GM12878 (cell line): ENCODE measurements around the gene RALGAPA1. TPM values are rescaled to one million over a fixed set of nuclear protein-coding genes. Genes with fewer than 3 reads are reported as not detected.

ENCODE experiments used
- ATAC-seq: fragments of 200-7000 bp; cut with Tn5 transposase; 3 replicates; pipeline ENCODE4 v1.9.1; 2020; ENCODE audit warnings: mild to moderate bottlenecking, moderate library complexity
- BruUV-seq: library from RNA; stranded (reverse); fragments of 400-500 nt; replicated peaks from 2 replicates; lab custom pipeline; 2021; lab: Mats Ljungman, UMichigan
- CTCF ChIA-PET: fragments of 300-600 bp; sonication (Branson Sonifier 250); formaldehyde crosslinking; extraction: SDS; loops from one replicate; lab custom pipeline; 2021; ENCODE audit warnings: inconsistent platforms; lab: Yijun Ruan, JAX
- POLR2A ChIA-PET: fragments of 350-600 bp; formaldehyde crosslinking; extraction: SDS; loops from one replicate; lab custom pipeline; 2021; ENCODE audit warnings: inconsistent platforms; lab: Charles Lee
- RAD21 ChIA-PET: fragments of 300-600 bp; sonication (Branson Sonifier 250); formaldehyde crosslinking; loops from one replicate; lab custom pipeline; 2023; ENCODE audit warnings: antibody characterized with exemption; ENCODE audit not compliant: unreplicated experiment; lab: Charles Lee
- SMC1A ChIA-PET: fragments of 300-600 bp; sonication (Branson Sonifier 250); formaldehyde crosslinking; loops from one replicate; lab custom pipeline; 2023; ENCODE audit not compliant: unreplicated experiment, uncharacterized antibody; lab: Charles Lee
- DNase-seq: peaks from one replicate; pipeline ENCODE4 v3.0.0-alpha.2; 2011; ENCODE audit warnings: low read depth, low spot score
- FAIRE-seq: peaks from 3 replicates; lab custom pipeline; 2011; peaks lifted over from hg19 to GRCh38; lab: Jason Lieb, UNC
- H2AFZ ChIP-seq: 2 replicates; pipeline ENCODE4 v1.6.0; 2011; ENCODE audit warnings: low read depth, low read length, control low read depth; ENCODE audit not compliant: control insufficient read depth
- H3K27ac ChIP-seq: 2 replicates; pipeline ENCODE4 v1.5.1; 2011; ENCODE audit warnings: control low read depth; ENCODE audit not compliant: control insufficient read depth, insufficient read depth
- H3K27me3 ChIP-seq, 2 experiments: replicated peaks in 1 of 2; 2 replicates each; pipeline versions ENCODE4 v1.6.0 to v1.6.1; 2011; ENCODE audit warnings: low read length in 1 of 2; ENCODE audit not compliant: control insufficient read depth in 2 of 2, insufficient read depth in 2 of 2
- H3K36me3 ChIP-seq, 2 experiments: 2 replicates each; pipeline ENCODE4 v1.5.1; 2011; ENCODE audit warnings: low read length in 1 of 2; ENCODE audit not compliant: control insufficient read depth in 2 of 2, insufficient read depth in 2 of 2
- H3K4me1 ChIP-seq: 2 replicates; pipeline ENCODE4 v1.6.1; 2011; ENCODE audit warnings: mild to moderate bottlenecking, low read length, moderate library complexity, mixed read lengths; ENCODE audit not compliant: control insufficient read depth, insufficient read depth
- H3K4me2 ChIP-seq: 2 replicates; pipeline ENCODE4 v1.6.0; 2011; ENCODE audit warnings: control low read depth; ENCODE audit not compliant: control insufficient read depth, insufficient read depth
- H3K4me3 ChIP-seq: fragments of 200-600 bp; sonication (generic); 2 replicates; pipeline ENCODE4 v1.5.1; 2016
- H3K79me2 ChIP-seq: 2 replicates; pipeline ENCODE4 v1.6.0; 2011; ENCODE audit warnings: low read length; ENCODE audit not compliant: control insufficient read depth, insufficient read depth
- H3K9ac ChIP-seq: 2 replicates; pipeline ENCODE4 v1.8.0; 2011; ENCODE audit warnings: low read length, control low read depth, mixed read lengths; ENCODE audit not compliant: control insufficient read depth, insufficient read depth
- H3K9me3 ChIP-seq: replicated peaks from 3 replicates; pipeline ENCODE4 v1.5.1; 2011; ENCODE audit warnings: mild to moderate bottlenecking, low read length; ENCODE audit not compliant: control insufficient read depth, insufficient read depth
- H4K20me1 ChIP-seq: 2 replicates; pipeline ENCODE4 v1.6.0; 2011; ENCODE audit not compliant: control insufficient read depth, insufficient read depth
- ETV6 ChIP-seq, 2 experiments: fragments of 450-650 bp in 1 of 2; IDR thresholded peaks in 1 of 2; conservative IDR thresholded peaks in 1 of 2; 2 replicates each; pipeline ENCODE4 v1.6.1; 2014; ENCODE audit warnings: antibody characterized with exemption in 1 of 2, borderline replicate concordance in 1 of 2, low read depth in 1 of 2, mild to moderate bottlenecking in 1 of 2, moderate library complexity in 1 of 2
- HDGF ChIP-seq: fragments of 450-650 bp; IDR thresholded peaks from 2 replicates; pipeline ENCODE4 v1.6.1; 2016; ENCODE audit warnings: antibody characterized with exemption
- NBN ChIP-seq: fragments of 450-650 bp; IDR thresholded peaks from 2 replicates; pipeline ENCODE4 v1.6.1; 2016
- RAD51 ChIP-seq: fragments of 450-650 bp; IDR thresholded peaks from 2 replicates; pipeline ENCODE4 v1.6.1; 2016; ENCODE audit warnings: moderate library complexity, mild to moderate bottlenecking, inconsistent platforms
- SIN3A ChIP-seq: IDR thresholded peaks from 2 replicates; pipeline ENCODE4 v1.6.1; 2012; ENCODE audit warnings: low read depth, low read length, improper control_type of control experiment
- SPI1 ChIP-seq: IDR thresholded peaks from 2 replicates; pipeline ENCODE4 v1.6.1; 2011; ENCODE audit warnings: low read depth, mild to moderate bottlenecking, low read length, moderate library complexity, borderline replicate concordance; ENCODE audit not compliant: insufficient read depth
- WGBS: methylation state at CpG from one replicate; pipeline ENCODE4 v1.1.6; 2016; ENCODE audit warnings: low lambda C conversion rate; ENCODE audit not compliant: insufficient replicate concordance, insufficient coverage; ENCODE audit errors: missing lambda C conversion rate; 5-methylcytosine and 5-hydroxymethylcytosine counted together
- in situ Hi-C: fragments of 300-500 bp; cut with MboI; formaldehyde crosslinking; loops from 9 replicates; pipeline ENCODE4 v1.14.3; 2018; ENCODE audit warnings: mixed read lengths
- intact Hi-C: fragments of 100-400 bp; cut with micrococcal nuclease; formaldehyde crosslinking; loops from one replicate; pipeline ENCODE4 v1.14.2; 2022; ENCODE audit not compliant: unreplicated experiment
- polyA plus RNA-seq, 11 experiments: library from polyadenylated mRNA; depleted of rRNA in 4 of 11; unstranded in 6 of 11; stranded (reverse) in 5 of 11; fragments of >200 nt; fragmentation: Nextera tagmentation in 4 of 11; fragmentation: Illumina TruSeq in 1 of 11; extraction: Ambion mirVana in 4 of 11; extraction: Trizol in 1 of 11; gene quantifications; 1 replicate in 1 of 11; 2 replicates in 10 of 11; pipeline versions ENCODE4 v1.2.1 to v1.2.3, GENCODE V29; 2011 to 2016; ENCODE audit warnings: inconsistent platforms in 2 of 11, missing spikeins in 2 of 11, low read depth in 1 of 11
- total RNA-seq, 4 experiments: library from RNA; depleted of rRNA in 3 of 4; stranded (reverse); fragments of >200 nt in 3 of 4; fragmentation: Illumina TruSeq in 1 of 4; extraction: Trizol in 1 of 4; gene quantifications; 2 replicates each; pipeline versions ENCODE4 v1.2.1 to v1.2.3, GENCODE V29; 2013 to 2021
- TF ChIP-seq, protein P1 (sequence below): fragments of 450-650 bp; formaldehyde crosslinking; IDR thresholded peaks from 2 replicates; pipeline ENCODE4 v1.4.0; 2020; ENCODE audit warnings: mild to moderate bottlenecking, moderate library complexity
- TF ChIP-seq, protein P2 (sequence below): fragments of 450-650 bp; IDR thresholded peaks from 2 replicates; pipeline ENCODE4 v1.6.1; 2017; ENCODE audit warnings: mild to moderate bottlenecking, moderate library complexity
- TF ChIP-seq, protein P3 (sequence below): fragments of 450-650 bp; IDR thresholded peaks from 2 replicates; pipeline ENCODE4 v1.6.1; 2017; ENCODE audit warnings: antibody characterized with exemption, mild to moderate bottlenecking, moderate library complexity
- TF ChIP-seq, protein P4 (sequence below): IDR thresholded peaks from 2 replicates; pipeline ENCODE4 v1.6.1; 2012; ENCODE audit warnings: low read depth, low read length, improper control_type of control experiment

RALGAPA1 gene
- total and polyA plus RNA-seq, 10 of the 15 experiments (the other 5 are each of a cell fraction or from before 2014, with no cell fraction given) = 5.6 to 26.7 (median 14.7) TPM

DNA sequence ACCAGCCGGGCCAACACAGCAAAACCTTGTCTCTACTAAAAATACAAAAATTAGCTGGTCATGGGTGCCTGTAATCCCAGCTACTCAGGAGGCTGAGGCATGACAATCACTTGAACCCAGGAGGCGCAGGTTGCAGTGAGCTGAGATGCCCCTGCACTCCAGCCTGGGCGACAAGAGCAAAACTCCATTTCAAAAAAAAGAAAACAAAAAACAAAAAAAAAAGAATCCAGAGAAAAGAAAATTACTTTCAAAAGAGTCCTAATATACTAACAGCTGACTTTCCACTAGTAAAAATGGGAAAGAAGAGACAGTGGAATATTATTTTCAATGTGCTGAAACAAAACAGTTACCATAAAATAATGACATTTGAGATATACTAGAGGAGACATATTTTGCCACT lies 283.4 kb downstream of the RALGAPA1 start (continued):
- TF ChIP-seq, protein P1, sequence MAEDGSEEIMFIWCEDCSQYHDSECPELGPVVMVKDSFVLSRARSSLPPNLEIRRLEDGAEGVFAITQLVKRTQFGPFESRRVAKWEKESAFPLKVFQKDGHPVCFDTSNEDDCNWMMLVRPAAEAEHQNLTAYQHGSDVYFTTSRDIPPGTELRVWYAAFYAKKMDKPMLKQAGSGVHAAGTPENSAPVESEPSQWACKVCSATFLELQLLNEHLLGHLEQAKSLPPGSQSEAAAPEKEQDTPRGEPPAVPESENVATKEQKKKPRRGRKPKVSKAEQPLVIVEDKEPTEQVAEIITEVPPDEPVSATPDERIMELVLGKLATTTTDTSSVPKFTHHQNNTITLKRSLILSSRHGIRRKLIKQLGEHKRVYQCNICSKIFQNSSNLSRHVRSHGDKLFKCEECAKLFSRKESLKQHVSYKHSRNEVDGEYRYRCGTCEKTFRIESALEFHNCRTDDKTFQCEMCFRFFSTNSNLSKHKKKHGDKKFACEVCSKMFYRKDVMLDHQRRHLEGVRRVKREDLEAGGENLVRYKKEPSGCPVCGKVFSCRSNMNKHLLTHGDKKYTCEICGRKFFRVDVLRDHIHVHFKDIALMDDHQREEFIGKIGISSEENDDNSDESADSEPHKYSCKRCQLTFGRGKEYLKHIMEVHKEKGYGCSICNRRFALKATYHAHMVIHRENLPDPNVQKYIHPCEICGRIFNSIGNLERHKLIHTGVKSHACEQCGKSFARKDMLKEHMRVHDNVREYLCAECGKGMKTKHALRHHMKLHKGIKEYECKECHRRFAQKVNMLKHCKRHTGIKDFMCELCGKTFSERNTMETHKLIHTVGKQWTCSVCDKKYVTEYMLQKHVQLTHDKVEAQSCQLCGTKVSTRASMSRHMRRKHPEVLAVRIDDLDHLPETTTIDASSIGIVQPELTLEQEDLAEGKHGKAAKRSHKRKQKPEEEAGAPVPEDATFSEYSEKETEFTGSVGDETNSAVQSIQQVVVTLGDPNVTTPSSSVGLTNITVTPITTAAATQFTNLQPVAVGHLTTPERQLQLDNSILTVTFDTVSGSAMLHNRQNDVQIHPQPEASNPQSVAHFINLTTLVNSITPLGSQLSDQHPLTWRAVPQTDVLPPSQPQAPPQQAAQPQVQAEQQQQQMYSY (CRISPR knock-in tag) = no peak
- TF ChIP-seq, protein P2, sequence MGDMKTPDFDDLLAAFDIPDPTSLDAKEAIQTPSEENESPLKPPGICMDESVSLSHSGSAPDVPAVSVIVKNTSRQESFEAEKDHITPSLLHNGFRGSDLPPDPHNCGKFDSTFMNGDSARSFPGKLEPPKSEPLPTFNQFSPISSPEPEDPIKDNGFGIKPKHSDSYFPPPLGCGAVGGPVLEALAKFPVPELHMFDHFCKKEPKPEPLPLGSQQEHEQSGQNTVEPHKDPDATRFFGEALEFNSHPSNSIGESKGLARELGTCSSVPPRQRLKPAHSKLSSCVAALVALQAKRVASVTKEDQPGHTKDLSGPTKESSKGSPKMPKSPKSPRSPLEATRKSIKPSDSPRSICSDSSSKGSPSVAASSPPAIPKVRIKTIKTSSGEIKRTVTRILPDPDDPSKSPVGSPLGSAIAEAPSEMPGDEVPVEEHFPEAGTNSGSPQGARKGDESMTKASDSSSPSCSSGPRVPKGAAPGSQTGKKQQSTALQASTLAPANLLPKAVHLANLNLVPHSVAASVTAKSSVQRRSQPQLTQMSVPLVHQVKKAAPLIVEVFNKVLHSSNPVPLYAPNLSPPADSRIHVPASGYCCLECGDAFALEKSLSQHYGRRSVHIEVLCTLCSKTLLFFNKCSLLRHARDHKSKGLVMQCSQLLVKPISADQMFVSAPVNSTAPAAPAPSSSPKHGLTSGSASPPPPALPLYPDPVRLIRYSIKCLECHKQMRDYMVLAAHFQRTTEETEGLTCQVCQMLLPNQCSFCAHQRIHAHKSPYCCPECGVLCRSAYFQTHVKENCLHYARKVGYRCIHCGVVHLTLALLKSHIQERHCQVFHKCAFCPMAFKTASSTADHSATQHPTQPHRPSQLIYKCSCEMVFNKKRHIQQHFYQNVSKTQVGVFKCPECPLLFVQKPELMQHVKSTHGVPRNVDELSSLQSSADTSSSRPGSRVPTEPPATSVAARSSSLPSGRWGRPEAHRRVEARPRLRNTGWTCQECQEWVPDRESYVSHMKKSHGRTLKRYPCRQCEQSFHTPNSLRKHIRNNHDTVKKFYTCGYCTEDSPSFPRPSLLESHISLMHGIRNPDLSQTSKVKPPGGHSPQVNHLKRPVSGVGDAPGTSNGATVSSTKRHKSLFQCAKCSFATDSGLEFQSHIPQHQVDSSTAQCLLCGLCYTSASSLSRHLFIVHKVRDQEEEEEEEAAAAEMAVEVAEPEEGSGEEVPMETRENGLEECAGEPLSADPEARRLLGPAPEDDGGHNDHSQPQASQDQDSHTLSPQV = no peak

DNA sequence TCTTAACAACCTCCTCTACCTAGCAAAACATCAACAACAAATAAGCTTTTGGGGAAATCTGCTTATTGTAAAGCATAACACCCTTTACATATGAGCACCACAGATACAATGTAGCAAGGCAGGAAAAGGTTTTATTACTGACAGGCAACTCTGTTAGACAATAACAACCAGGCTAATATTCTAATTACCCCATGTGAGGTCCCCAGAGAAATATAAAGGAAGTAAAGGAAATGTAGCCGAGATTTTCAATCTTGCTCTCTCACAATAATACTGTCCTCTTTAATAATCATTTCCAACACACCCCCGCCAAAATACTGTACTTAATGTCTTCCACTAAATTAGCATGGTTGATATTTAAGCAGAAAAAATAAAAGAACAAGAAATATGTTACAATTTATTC lies 289.1 kb downstream of the RALGAPA1 start:
- RAD21 ChIA-PET = no interaction called here
- no peaks in the 10 kb centered on the region for H3K4me1 ChIP-seq
- POLR2A ChIA-PET = no interaction called here
- CTCF ChIA-PET = interaction anchor here (1.0 to 1.7 kb wide), 2 partner anchors 10 to 14 kb away, joined by 3 read pairs; no protein-coding TSS in a partner anchor
- no peak for DNase-seq
- intact Hi-C loops (no loop called here), in situ Hi-C loops (no loop called here)
- H3K36me3 ChIP-seq = no peaks in the 10 kb centered on the region
- no peak overlapping the region for H3K9ac ChIP-seq
- no peak overlapping the region for H3K27ac ChIP-seq
- BruUV-seq = no TSS peak
- H3K4me3 ChIP-seq = no peak overlapping the region
- SMC1A ChIA-PET = interaction anchor here (0.8 to 1.4 kb wide), 2 partner anchors 364 to 803 kb away, joined by 3 to 4 read pairs; no protein-coding TSS in a partner anchor
- H4K20me1 ChIP-seq = no peaks in the 10 kb centered on the region
- no peak overlapping the region for H2AFZ ChIP-seq
- no peak overlapping the region for H3K4me2 ChIP-seq
- H3K9me3 ChIP-seq = no peaks in the 10 kb centered on the region
- FAIRE-seq = no peak
- 13% methylated on average over 2 of the region's 2 CpGs for WGBS
- H3K79me2 ChIP-seq = no peaks in the 10 kb centered on the region
- no peaks in the 10 kb centered on the region for H3K27me3 ChIP-seq
- ATAC-seq = no peak
- TF ChIP-seq SIN3A (no peak), RAD51 (no peak), ETV6 (conservative IDR thresholded peaks at IDR 0.05 in 1 of 2, IDR thresholded peaks at IDR 0.05 in 1 of 2; ENCODE audit: borderline replicate concordance in 1 of 2, low read depth in 1 of 2) (no peak), NBN (no peak), HDGF (no peak), SPI1 (no peak)
- TF ChIP-seq, protein P3, sequence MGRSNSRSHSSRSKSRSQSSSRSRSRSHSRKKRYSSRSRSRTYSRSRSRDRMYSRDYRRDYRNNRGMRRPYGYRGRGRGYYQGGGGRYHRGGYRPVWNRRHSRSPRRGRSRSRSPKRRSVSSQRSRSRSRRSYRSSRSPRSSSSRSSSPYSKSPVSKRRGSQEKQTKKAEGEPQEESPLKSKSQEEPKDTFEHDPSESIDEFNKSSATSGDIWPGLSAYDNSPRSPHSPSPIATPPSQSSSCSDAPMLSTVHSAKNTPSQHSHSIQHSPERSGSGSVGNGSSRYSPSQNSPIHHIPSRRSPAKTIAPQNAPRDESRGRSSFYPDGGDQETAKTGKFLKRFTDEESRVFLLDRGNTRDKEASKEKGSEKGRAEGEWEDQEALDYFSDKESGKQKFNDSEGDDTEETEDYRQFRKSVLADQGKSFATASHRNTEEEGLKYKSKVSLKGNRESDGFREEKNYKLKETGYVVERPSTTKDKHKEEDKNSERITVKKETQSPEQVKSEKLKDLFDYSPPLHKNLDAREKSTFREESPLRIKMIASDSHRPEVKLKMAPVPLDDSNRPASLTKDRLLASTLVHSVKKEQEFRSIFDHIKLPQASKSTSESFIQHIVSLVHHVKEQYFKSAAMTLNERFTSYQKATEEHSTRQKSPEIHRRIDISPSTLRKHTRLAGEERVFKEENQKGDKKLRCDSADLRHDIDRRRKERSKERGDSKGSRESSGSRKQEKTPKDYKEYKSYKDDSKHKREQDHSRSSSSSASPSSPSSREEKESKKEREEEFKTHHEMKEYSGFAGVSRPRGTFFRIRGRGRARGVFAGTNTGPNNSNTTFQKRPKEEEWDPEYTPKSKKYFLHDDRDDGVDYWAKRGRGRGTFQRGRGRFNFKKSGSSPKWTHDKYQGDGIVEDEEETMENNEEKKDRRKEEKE = no peak
- TF ChIP-seq, protein P4, sequence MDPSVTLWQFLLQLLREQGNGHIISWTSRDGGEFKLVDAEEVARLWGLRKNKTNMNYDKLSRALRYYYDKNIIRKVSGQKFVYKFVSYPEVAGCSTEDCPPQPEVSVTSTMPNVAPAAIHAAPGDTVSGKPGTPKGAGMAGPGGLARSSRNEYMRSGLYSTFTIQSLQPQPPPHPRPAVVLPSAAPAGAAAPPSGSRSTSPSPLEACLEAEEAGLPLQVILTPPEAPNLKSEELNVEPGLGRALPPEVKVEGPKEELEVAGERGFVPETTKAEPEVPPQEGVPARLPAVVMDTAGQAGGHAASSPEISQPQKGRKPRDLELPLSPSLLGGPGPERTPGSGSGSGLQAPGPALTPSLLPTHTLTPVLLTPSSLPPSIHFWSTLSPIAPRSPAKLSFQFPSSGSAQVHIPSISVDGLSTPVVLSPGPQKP = no peak
